Keratinocyte (primary cell): ENCODE data around the gene IL36RN. TPM values are rescaled to one million over a fixed set of nuclear protein-coding genes. Genes with fewer than 3 reads are reported as not detected.
A peak's percentile ranks its signal among the peaks of the same experiment; 100 is the strongest.

Experiments
- DNase-seq: peaks from one replicate; pipeline ENCODE4 v3.0.0-alpha.2; 2011; ENCODE audit warnings: low read depth, missing footprints, low spot score
- FAIRE-seq: peaks from 2 replicates; lab custom pipeline; 2011; peaks lifted over from hg19 to GRCh38; lab: Jason Lieb, UNC
- H2AFZ ChIP-seq: 2 replicates; pipeline ENCODE4 v1.6.0; 2012; ENCODE audit warnings: low read length, control low read depth, inconsistent platforms; ENCODE audit not compliant: control insufficient read depth
- H3K27ac ChIP-seq: 2 replicates; pipeline ENCODE4 v1.5.1; 2011; ENCODE audit warnings: low read length; ENCODE audit not compliant: control insufficient read depth, insufficient read depth
- H3K27me3 ChIP-seq: 3 replicates; pipeline ENCODE4 v1.6.0; 2011; ENCODE audit warnings: low read length; ENCODE audit not compliant: control insufficient read depth, insufficient read depth; ENCODE audit errors: extremely low read depth
- H3K36me3 ChIP-seq, 2 experiments: 2 replicates in 1 of 2; 3 replicates in 1 of 2; pipeline ENCODE4 v1.5.1; 2011; ENCODE audit warnings: low read length in 2 of 2, mild to moderate bottlenecking in 1 of 2; ENCODE audit not compliant: control insufficient read depth in 2 of 2, insufficient read depth in 2 of 2; ENCODE audit errors: extremely low read depth in 1 of 2
- H3K4me1 ChIP-seq: 3 replicates; pipeline ENCODE4 v1.5.1; 2011; ENCODE audit warnings: low read length; ENCODE audit not compliant: control insufficient read depth, insufficient read depth; ENCODE audit errors: extremely low read depth
- H3K4me2 ChIP-seq: 3 replicates; pipeline ENCODE4 v1.6.0; 2011; ENCODE audit warnings: low read depth, low read length; ENCODE audit not compliant: control insufficient read depth, insufficient read depth; ENCODE audit errors: extremely low read depth
- H3K4me3 ChIP-seq, 3 experiments: fragments of 200-600 bp in 1 of 3; sonication (generic) in 1 of 3; 2 replicates in 2 of 3; 3 replicates in 1 of 3; pipeline ENCODE4 v1.5.1; 2011 to 2016; ENCODE audit warnings: low read length in 3 of 3, mild to moderate bottlenecking in 3 of 3, control low read depth in 2 of 3, inconsistent platforms in 1 of 3, low read depth in 1 of 3, mixed read lengths in 1 of 3, mixed run types in 1 of 3, moderate library complexity in 1 of 3; ENCODE audit not compliant: control insufficient read depth in 2 of 3, insufficient read depth in 2 of 3; ENCODE audit errors: extremely low read depth in 1 of 3
- H3K79me2 ChIP-seq: 2 replicates; pipeline ENCODE4 v1.6.0; 2012; ENCODE audit warnings: low read length; ENCODE audit not compliant: control insufficient read depth, insufficient read depth
- H3K9ac ChIP-seq: 3 replicates; pipeline ENCODE4 v1.6.0; 2011; ENCODE audit warnings: low read length; ENCODE audit not compliant: control insufficient read depth, insufficient read depth; ENCODE audit errors: extremely low read depth
- H3K9me1 ChIP-seq: 3 replicates; pipeline ENCODE4 v1.6.0; 2011; ENCODE audit warnings: low read length; ENCODE audit not compliant: control insufficient read depth, insufficient read depth; ENCODE audit errors: extremely low read depth
- H3K9me3 ChIP-seq: 2 replicates; pipeline ENCODE4 v1.5.1; 2012; ENCODE audit warnings: low read depth, low read length; ENCODE audit not compliant: control insufficient read depth
- H4K20me1 ChIP-seq: 3 replicates; pipeline ENCODE4 v1.6.0; 2011; ENCODE audit warnings: low read length; ENCODE audit not compliant: control insufficient read depth, insufficient read depth; ENCODE audit errors: extremely low read depth
- CTCF ChIP-seq, 3 experiments: IDR thresholded peaks in 1 of 3; conservative IDR thresholded peaks in 1 of 3; optimal IDR thresholded peaks in 1 of 3; 2 replicates in 2 of 3; 3 replicates in 1 of 3; pipeline versions ENCODE3 to v1.5.1; 2011; ENCODE audit warnings: low read length in 3 of 3, mild to moderate bottlenecking in 3 of 3, moderate library complexity in 2 of 3, control low read depth in 1 of 3, inconsistent platforms in 1 of 3; ENCODE audit not compliant: insufficient read depth in 2 of 3; ENCODE audit errors: extremely low read depth in 1 of 3
- EZH2 ChIP-seq: IDR thresholded peaks from one replicate; pipeline ENCODE4 v1.6.1; 2012; ENCODE audit warnings: inconsistent platforms, mild to moderate bottlenecking, low read length, moderate library complexity
- dilution Hi-C: fragments of 300-500 bp; cut with MboI; formaldehyde crosslinking; loops from one replicate; pipeline ENCODE4 v1.7.0; 2020; ENCODE audit warnings: low sequenced_read_pairs; ENCODE audit not compliant: extremely low pct_ligation_motif_present
- polyA plus RNA-seq, 5 experiments: library from polyadenylated mRNA; depleted of rRNA in 3 of 5; stranded (reverse) in 3 of 5; stranded (forward) in 1 of 5; unstranded in 1 of 5; fragments of >200 nt; gene quantifications; 1 replicate in 1 of 5; 2 replicates in 3 of 5; 3 replicates in 1 of 5; pipeline versions ENCODE4 v1.2.1 to v1.2.3, GENCODE V29; 2011 to 2012; ENCODE audit warnings: missing spikeins in 2 of 5, low read depth in 1 of 5, low replicate concordance in 1 of 5

IL36RN gene
- polyA plus RNA-seq, 1 donor (not counting 4 experiments of a cell fraction or from before 2014, with no cell fraction given): 3.9 TPM

- peaks cover 55% of the 10 kb centered on the region for H3K4me1 ChIP-seq
- FAIRE-seq: no peak
- H3K27me3 ChIP-seq: no peaks in the 10 kb centered on the region
- H3K27ac ChIP-seq: peak overlapping the region; percentile 58
- no peaks in the 10 kb centered on the region for H4K20me1 ChIP-seq
- no peaks in the 10 kb centered on the region for H3K36me3 ChIP-seq
- no peak for DNase-seq
- no peaks in the 10 kb centered on the region for H3K9me1 ChIP-seq
- H3K4me2 ChIP-seq: no peak overlapping the region
- dilution Hi-C loops: no loop called here
- no peaks in the 10 kb centered on the region for H3K79me2 ChIP-seq
- no peak overlapping the region for H3K4me3 ChIP-seq
- H2AFZ ChIP-seq: no peak overlapping the region
- no peaks in the 10 kb centered on the region for H3K9me3 ChIP-seq
- H3K9ac ChIP-seq: no peak overlapping the region
- TF ChIP-seq EZH2 (no peak), CTCF (optimal IDR thresholded peaks at IDR 0.05 in 1 of 3, IDR thresholded peaks at IDR 0.05 in 1 of 3, conservative IDR thresholded peaks at IDR 0.05 in 1 of 3; ENCODE audit: extremely low read depth in 1 of 3, insufficient read depth in 2 of 3, low read length in 3 of 3) (no peak)
Observed at GRCh38 chr2:113068249-113068648, 9.3 kb downstream of the IL36RN start.

DNA sequence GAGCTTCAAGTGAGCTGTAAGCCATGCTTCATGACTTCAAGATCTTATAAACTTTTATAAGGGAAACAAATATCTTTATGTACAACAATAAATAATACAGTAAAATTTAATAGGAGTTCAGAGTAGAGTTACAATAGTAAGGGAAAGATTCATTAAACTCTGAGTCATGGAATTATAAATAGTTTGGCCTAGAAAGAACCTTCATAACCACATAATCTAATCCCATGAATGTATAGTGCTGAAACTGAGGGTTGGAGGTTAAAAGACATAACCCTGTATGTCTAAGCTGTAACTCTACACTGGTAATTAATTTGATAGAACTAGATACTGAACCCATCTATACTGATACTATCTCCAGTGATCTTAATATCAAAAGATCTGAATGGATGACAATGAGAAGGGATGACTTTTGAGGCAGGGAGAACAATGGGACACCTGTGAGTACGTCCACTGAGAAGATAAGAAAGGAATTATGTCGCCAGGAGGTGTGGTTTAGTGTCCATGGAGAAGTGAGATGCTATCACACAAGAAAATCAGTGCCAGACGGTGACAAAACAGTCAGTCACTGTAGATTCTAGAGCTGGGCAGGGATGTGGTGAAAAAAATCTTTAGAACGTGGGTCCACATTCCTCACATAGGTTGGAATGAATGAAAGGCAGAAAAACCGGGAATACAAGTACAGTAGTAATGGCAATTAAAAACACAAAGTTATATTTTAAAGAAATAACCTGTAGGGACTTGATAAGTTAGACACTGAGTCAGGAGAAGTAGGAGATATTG is 9.9 kb downstream of the IL36RN start:
- Histone ChIP-seq H3K9me3 (no peaks in the 10 kb centered on the region), H3K79me2 (no peaks in the 10 kb centered on the region), H3K4me3 (peak overlapping the region in 1 of 3 experiments; percentile 43), H2AFZ (no peak overlapping the region), H3K9ac (no peak overlapping the region), H3K36me3 (no peaks in the 10 kb centered on the region), H3K27me3 (no peaks in the 10 kb centered on the region), H3K4me1 (peaks cover 62% of the 10 kb centered on the region), H3K9me1 (no peaks in the 10 kb centered on the region), H4K20me1 (no peaks in the 10 kb centered on the region), H3K27ac (peak overlapping the region; percentile 58), H3K4me2 (peak overlapping the region; percentile 71)
- TF ChIP-seq EZH2: no peak
- DNase-seq (no peak), FAIRE-seq (no peak)
- dilution Hi-C loops: no loop called here
